ENCODE data around the gene RBM39.
A peak's percentile ranks its signal among the peaks of the same experiment; 100 is the strongest.
"Not testable (repeated sequence)": the region's sequence is repeated elsewhere in the genome, so short reads cannot be mapped to it uniquely, and the experiment has no call there.

The RBM39 gene

DNA sequence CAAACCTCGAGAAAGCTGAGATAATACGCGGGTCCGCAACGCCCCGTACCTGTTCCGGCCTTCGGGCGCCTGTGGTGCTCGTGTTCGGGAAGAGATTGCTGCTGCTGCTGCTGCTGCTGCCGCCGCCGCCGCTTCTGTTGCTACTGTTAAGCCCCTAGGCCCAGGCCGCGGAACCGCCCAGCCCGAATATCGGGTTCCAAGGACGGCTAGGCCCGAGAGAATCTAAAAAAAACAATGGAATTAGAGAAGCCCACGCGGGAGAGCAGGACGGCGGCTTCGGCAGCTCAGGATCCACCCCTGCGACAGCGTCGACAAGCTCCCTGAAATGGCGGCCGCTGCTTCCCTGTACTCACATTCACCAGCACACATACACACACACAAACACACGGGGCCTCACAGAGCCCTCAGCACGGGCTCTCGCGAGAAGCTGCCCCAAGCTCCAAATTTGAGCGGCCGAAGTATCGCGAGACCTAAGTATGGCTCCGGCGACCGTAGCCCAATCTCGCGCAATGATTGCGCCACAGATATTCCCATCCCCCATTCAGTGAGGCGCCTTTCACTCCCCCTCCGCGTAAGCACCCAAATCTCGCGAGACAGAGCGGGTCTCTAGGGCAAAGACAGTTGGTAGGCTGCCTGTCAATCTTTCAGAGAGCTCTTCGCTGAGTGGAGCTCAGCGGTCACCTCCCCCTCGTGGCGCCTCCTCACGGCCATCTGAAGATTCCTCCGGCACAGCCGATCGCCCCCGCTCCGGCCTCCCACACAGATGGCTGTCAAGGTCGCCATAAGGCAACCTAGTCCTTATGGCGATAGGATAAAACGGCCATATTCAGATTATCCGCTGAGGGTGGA lies at the start of gene RBM39:
RBM39 (minus strand) TSS at position 369 of the 849 bp plus-strand sequence. CDS start 1,386 bp downstream, outside the sequence.
- H3K36me3 ChIP-seq (ENCODE audit: control insufficient read depth, insufficient read depth, low read length): peaks cover 10% of the 10 kb centered on the region; the same call in 1 of the 2 replicates
- no peaks in the 10 kb centered on the region for H3K27me3 ChIP-seq (ENCODE audit: control insufficient read depth, insufficient read depth, low read length)
- peak within 1 kb of the TSS; percentile 73 for H3K4me3 ChIP-seq (ENCODE audit: low read length)
- H3K27ac ChIP-seq (ENCODE audit: low read length): no peak within 1 kb of the TSS
- DNase-seq (ENCODE audit: low read depth, low spot score): peak; percentile 100
- WGBS (ENCODE audit: insufficient coverage, insufficient read length): no CpG with 5 or more reads among the region's 66 CpGs
- no peaks in the 10 kb centered on the region for H3K9me3 ChIP-seq (ENCODE audit: control insufficient read depth, insufficient read depth, low read length)
- no peaks in the 10 kb centered on the region for H3K4me1 ChIP-seq (ENCODE audit: control insufficient read depth, insufficient read depth, low read length)

GRCh38 chr20:35791821-35792220 lies 49.8 kb upstream of the RBM39 start:
- DNase-seq (ENCODE audit: low read depth, low spot score): no peak
- no peaks in the 10 kb centered on the region for H3K4me1 ChIP-seq (ENCODE audit: control insufficient read depth, insufficient read depth, low read length)
- H3K9me3 ChIP-seq (ENCODE audit: control insufficient read depth, insufficient read depth, low read length): no peaks in the 10 kb centered on the region
- no peaks in the 10 kb centered on the region for H3K27me3 ChIP-seq (ENCODE audit: control insufficient read depth, insufficient read depth, low read length)
- no peaks in the 10 kb centered on the region for H3K36me3 ChIP-seq (ENCODE audit: control insufficient read depth, insufficient read depth, low read length)
- H3K4me3 ChIP-seq (ENCODE audit: low read length): no peak overlapping the region
- no peak overlapping the region for H3K27ac ChIP-seq (ENCODE audit: low read length)
- no CpG with 5 or more reads among the region's 3 CpGs for WGBS (ENCODE audit: insufficient coverage, insufficient read length)

- no CpG with 5 or more reads among the region's 5 CpGs for WGBS (ENCODE audit: insufficient coverage, insufficient read length)
- no peaks in the 10 kb centered on the region for H3K36me3 ChIP-seq (ENCODE audit: control insufficient read depth, insufficient read depth, low read length)
- DNase-seq (ENCODE audit: low read depth, low spot score): no peak
- no peaks in the 10 kb centered on the region for H3K27me3 ChIP-seq (ENCODE audit: control insufficient read depth, insufficient read depth, low read length)
- no peak overlapping the region for H3K27ac ChIP-seq (ENCODE audit: low read length)
- H3K9me3 ChIP-seq (ENCODE audit: control insufficient read depth, insufficient read depth, low read length): no peaks in the 10 kb centered on the region
- H3K4me3 ChIP-seq (ENCODE audit: low read length): no peak overlapping the region
- no peaks in the 10 kb centered on the region for H3K4me1 ChIP-seq (ENCODE audit: control insufficient read depth, insufficient read depth, low read length)
These were observed 49.0 kb upstream of the RBM39 start for GRCh38 chr20:35791097-35791496.

DNA sequence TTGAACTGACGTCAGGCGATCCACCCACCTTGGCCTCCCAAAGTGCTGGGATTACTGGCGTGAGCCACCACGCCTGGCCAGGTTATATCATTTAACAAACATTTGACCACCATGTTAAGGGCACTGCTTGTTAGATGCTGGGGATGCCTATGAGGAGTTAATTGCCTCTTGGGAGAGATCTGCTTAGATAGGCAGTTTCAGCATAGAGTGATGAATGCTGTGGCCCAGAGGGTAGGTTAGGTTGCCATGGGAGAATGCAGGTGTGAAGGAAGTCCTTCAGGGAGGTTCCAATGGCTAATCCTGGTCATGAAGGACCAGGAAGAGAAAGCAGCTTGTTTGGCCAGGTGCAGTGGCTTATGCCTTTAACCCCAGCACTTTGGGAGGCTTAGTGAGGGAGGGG lies 46.7 kb upstream of the RBM39 start:
- H3K4me3 ChIP-seq (ENCODE audit: low read length): no peak overlapping the region
- H3K36me3 ChIP-seq (ENCODE audit: control insufficient read depth, insufficient read depth, low read length): no peaks in the 10 kb centered on the region
- no CpG with 5 or more reads among the region's 4 CpGs for WGBS (ENCODE audit: insufficient coverage, insufficient read length)
- H3K4me1 ChIP-seq (ENCODE audit: control insufficient read depth, insufficient read depth, low read length): no peaks in the 10 kb centered on the region
- no peaks in the 10 kb centered on the region for H3K27me3 ChIP-seq (ENCODE audit: control insufficient read depth, insufficient read depth, low read length)
- H3K27ac ChIP-seq (ENCODE audit: low read length): no peak overlapping the region
- no peaks in the 10 kb centered on the region for H3K9me3 ChIP-seq (ENCODE audit: control insufficient read depth, insufficient read depth, low read length)
- no peak for DNase-seq (ENCODE audit: low read depth, low spot score)

DNA sequence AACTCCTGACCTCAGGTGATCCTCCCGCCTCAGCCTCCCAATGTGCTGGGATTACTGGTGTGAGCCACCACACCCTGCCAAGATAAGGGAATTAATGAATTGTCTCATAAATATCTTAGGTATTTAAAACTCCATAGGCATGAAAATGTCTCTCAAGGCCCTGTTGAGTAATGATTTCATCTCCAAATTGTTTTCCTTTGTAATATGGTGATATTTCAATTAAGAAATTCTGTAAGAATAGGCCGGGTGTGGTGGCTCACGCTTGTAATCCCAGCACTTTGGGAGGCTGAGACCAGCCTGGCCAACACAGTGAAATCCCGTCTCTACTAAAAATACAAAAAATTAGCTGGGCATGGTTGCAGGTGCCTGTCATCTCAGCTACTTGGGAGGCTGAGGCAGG lies 43.5 kb upstream of the RBM39 start:
- not testable (repeated sequence) for H3K27me3 ChIP-seq (ENCODE audit: control insufficient read depth, insufficient read depth, low read length); H3K9me3 ChIP-seq (ENCODE audit: control insufficient read depth, insufficient read depth, low read length); H3K4me3 ChIP-seq (ENCODE audit: low read length); DNase-seq (ENCODE audit: low read depth, low spot score); H3K36me3 ChIP-seq (ENCODE audit: control insufficient read depth, insufficient read depth, low read length); H3K4me1 ChIP-seq (ENCODE audit: control insufficient read depth, insufficient read depth, low read length); H3K27ac ChIP-seq (ENCODE audit: low read length)
- no CpG with 5 or more reads among the region's 4 CpGs for WGBS (ENCODE audit: insufficient coverage, insufficient read length)

DNA sequence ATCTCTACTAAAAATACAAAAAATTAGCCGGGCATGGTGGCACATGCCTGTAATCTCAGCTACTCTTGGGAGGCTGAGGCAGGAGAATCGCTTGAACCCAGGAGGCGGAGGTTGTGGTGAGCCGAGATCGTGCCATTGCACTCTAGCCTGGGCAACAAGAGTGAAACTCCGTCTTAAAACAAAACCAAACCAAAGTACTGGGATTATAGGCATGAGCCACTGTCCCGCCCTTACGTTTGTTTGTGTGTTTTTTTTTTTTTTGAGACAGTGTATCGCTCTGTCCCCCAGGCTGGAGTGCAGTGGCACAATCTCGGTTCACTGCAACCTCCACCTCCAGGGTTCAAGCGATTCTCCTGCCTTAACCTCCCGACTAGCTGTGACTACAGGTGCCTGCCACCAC lies 41.8 kb upstream of the RBM39 start:
- H3K4me1 ChIP-seq (ENCODE audit: control insufficient read depth, insufficient read depth, low read length); H3K36me3 ChIP-seq (ENCODE audit: control insufficient read depth, insufficient read depth, low read length); DNase-seq (ENCODE audit: low read depth, low spot score); H3K27me3 ChIP-seq (ENCODE audit: control insufficient read depth, insufficient read depth, low read length); H3K4me3 ChIP-seq (ENCODE audit: low read length); H3K9me3 ChIP-seq (ENCODE audit: control insufficient read depth, insufficient read depth, low read length); H3K27ac ChIP-seq (ENCODE audit: low read length): not testable (repeated sequence)
- WGBS (ENCODE audit: insufficient coverage, insufficient read length): no CpG with 5 or more reads among the region's 12 CpGs

DNA sequence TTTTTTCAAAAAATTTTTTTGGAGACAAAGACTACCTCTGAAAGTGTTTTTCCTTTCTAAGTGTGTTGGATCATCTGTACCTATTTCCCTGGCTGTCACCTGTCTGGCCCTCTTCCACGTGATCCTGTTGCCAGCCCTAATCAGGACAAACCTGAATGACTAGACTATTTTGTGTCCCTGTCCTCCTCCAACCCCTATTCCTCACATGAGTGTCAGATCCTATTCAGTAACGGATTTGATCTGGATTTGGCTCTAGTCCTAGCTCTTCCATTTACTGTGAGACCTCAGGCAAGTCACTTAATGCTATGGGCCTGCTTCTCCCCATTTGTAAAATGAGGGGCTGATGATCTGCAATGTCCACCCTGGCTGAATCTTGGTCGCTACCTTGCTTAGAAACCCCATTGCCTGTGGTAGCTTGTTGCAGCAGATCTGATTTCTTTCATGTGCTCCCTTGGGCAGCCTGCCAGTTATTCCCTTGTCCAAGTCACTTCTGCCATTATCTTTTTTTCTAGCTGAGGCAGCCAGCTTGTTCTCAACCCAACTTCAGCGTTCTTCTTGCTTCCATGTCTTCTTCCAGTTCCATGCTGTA lies 34.5 kb upstream of the RBM39 start:
- Histone ChIP-seq H3K27ac (ENCODE audit: low read length) (no peak overlapping the region), H3K4me3 (ENCODE audit: low read length) (no peak overlapping the region), H3K27me3 (ENCODE audit: control insufficient read depth, insufficient read depth, low read length) (no peaks in the 10 kb centered on the region), H3K9me3 (ENCODE audit: control insufficient read depth, insufficient read depth, low read length) (no peaks in the 10 kb centered on the region), H3K4me1 (ENCODE audit: control insufficient read depth, insufficient read depth, low read length) (peaks cover 1% of the 10 kb centered on the region; the same call in 1 of the 2 replicates), H3K36me3 (ENCODE audit: control insufficient read depth, insufficient read depth, low read length) (no peaks in the 10 kb centered on the region)
- no CpG with 5 or more reads among the region's 4 CpGs for WGBS (ENCODE audit: insufficient coverage, insufficient read length)
- no peak for DNase-seq (ENCODE audit: low read depth, low spot score)

DNA sequence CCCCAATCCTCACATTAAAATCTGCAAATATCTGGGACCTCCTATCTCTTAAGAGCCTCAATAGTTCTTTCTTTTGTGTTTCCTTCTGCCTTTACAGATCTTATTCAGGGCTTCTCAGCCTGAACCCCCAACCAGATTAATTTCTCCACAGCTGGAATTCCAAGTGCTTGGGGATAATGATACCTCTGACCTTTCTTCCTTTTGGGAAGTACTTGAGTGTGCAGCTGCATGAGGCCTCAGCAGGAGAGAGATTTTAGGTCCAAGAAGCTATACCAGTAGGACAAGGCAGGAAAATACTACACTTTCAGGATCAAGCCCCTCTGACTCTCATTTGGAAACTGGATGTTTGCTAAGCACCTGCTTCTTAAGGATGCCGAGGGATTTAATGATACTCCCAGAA lies 32.3 kb upstream of the RBM39 start:
- no CpG with 5 or more reads among the region's 1 CpG for WGBS (ENCODE audit: insufficient coverage, insufficient read length)
- Histone ChIP-seq H3K4me3 (ENCODE audit: low read length) (no peak overlapping the region), H3K27ac (ENCODE audit: low read length) (no peak overlapping the region)

DNA sequence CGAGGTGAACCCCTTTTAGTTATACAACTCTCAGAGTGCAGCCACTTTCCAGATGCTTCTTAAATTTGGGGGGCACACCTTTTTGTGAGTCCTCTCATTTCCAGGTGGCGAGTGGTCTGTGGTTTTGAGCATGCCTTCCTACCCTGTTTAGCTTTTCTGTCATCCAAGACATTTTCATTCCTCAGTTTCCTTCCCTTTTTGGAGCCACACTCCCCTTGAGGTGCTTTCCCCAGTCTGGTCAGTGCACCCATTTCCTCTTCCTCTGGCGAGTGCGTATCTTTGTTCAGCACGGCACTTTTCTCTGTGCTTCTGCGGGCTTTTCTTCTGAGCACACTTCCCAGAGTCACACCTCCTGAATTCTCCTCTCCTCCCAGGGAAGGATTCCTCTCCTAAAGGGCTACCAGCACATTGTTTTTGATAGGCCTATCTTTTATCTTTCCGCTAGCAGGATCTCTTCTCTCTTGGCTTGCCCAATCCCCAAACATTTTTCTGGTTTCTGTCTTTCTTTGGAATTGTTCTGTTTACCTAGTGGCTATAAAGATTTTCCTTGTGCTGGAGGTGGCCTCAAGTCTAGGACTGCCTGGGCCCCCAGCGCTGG lies 31.2 kb upstream of the RBM39 start:
- Histone ChIP-seq H3K4me3 (ENCODE audit: low read length) (peak overlapping the region; percentile 94; the same call in 1 of the 2 replicates), H3K4me1 (ENCODE audit: control insufficient read depth, insufficient read depth, low read length) (peaks cover 5% of the 10 kb centered on the region; the same call in 1 of the 2 replicates), H3K27me3 (ENCODE audit: control insufficient read depth, insufficient read depth, low read length) (no peaks in the 10 kb centered on the region; the same call in 1 of the 2 replicates), H3K9me3 (ENCODE audit: control insufficient read depth, insufficient read depth, low read length) (no peaks in the 10 kb centered on the region), H3K27ac (ENCODE audit: low read length) (no peak overlapping the region), H3K36me3 (ENCODE audit: control insufficient read depth, insufficient read depth, low read length) (no peaks in the 10 kb centered on the region)
- WGBS (ENCODE audit: insufficient coverage, insufficient read length): no CpG with 5 or more reads among the region's 8 CpGs
- no peak for DNase-seq (ENCODE audit: low read depth, low spot score)

More for the DNA sequence above, 32.3 kb upstream of the RBM39 start:
- peaks cover 3% of the 10 kb centered on the region; the same call in 1 of the 2 replicates for H3K4me1 ChIP-seq (ENCODE audit: control insufficient read depth, insufficient read depth, low read length)
- no peaks in the 10 kb centered on the region for H3K36me3 ChIP-seq (ENCODE audit: control insufficient read depth, insufficient read depth, low read length)
- DNase-seq (ENCODE audit: low read depth, low spot score): no peak
- no peaks in the 10 kb centered on the region; the same call in 1 of the 2 replicates for H3K27me3 ChIP-seq (ENCODE audit: control insufficient read depth, insufficient read depth, low read length)
- H3K9me3 ChIP-seq (ENCODE audit: control insufficient read depth, insufficient read depth, low read length): no peaks in the 10 kb centered on the region

DNA sequence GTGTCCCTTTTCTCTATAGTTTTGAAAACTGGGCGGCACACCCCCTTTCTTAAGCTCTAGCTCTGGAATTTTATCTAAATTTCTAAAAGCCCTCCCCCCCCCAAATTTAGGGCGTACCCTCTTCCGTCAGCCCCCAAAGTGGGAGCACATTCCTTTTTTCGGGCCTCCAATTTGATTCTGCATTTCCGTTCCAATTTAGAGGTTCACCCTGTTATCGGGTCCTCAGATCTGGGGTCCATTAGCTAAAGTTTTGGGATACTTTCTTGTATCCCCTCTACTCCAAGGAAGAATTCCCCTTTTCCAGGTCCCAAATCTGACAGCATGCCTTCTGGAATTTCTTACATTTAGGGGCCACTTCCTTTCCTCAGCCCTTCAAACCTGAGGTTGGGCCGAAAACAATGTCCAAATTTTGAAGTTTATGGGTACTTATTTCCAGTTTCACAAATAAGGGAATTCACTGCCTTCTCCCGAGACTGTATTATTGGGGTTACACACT lies 30.6 kb upstream of the RBM39 start:
- Histone ChIP-seq H3K27ac (ENCODE audit: low read length) (no peak overlapping the region), H3K9me3 (ENCODE audit: control insufficient read depth, insufficient read depth, low read length) (no peaks in the 10 kb centered on the region), H3K27me3 (ENCODE audit: control insufficient read depth, insufficient read depth, low read length) (no peaks in the 10 kb centered on the region; the same call in 1 of the 2 replicates), H3K4me3 (ENCODE audit: low read length) (peak overlapping the region; percentile 94; the same call in 1 of the 2 replicates), H3K4me1 (ENCODE audit: control insufficient read depth, insufficient read depth, low read length) (peaks cover 7% of the 10 kb centered on the region; the same call in 1 of the 2 replicates), H3K36me3 (ENCODE audit: control insufficient read depth, insufficient read depth, low read length) (no peaks in the 10 kb centered on the region)
- DNase-seq (ENCODE audit: low read depth, low spot score): no peak
- no CpG with 5 or more reads among the region's 8 CpGs for WGBS (ENCODE audit: insufficient coverage, insufficient read length)

All from iPS DF 6.9 (cell line).